Smooth muscle cell of trachea (primary cell): ENCODE results near the gene SIM1. TPM values are rescaled to one million over a fixed set of nuclear protein-coding genes. Genes with fewer than 3 reads are reported as not detected.

Experiments used
- total RNA-seq: library from RNA; depleted of rRNA; stranded (reverse); fragments of >200 nt; gene quantifications from 2 replicates; pipeline ENCODE4 v1.2.1, GENCODE V29; 2014

Gene SIM1
- not detected in 2 replicates for total RNA-seq

GRCh38 chr6:100464903-100465700 is at the start of gene SIM1:
SIM1 (minus strand) TSS chr6:100464921; CDS start chr6:100463468, 1,453 bp downstream.

